ENCODE data around the gene KRAS. TPM values are rescaled to one million over a fixed set of nuclear protein-coding genes. Genes with fewer than 3 reads are reported as not detected.
A peak's percentile ranks its signal among the peaks of the same experiment; 100 is the strongest.

Gene KRAS
- total RNA-seq, 1 experiment from 2014 or later: 33.7 TPM

- Histone ChIP-seq H3K27me3 (no peaks in the 10 kb centered on the region), H3K4me3 (peak overlapping the region; percentile 71), H3K27ac (no peak overlapping the region; the same call in 1 of the 2 replicates), H3K36me3 (no peaks in the 10 kb centered on the region), H3K9me3 (replicated peaks) (no peaks in the 10 kb centered on the region), H3K4me1 (peaks cover 19% of the 10 kb centered on the region)
- DNase-seq: no peak
Observed at GRCh38 chr12:25194722-25195055, 56.0 kb downstream of the KRAS start.

- Histone ChIP-seq H3K4me3 (peak overlapping the region; percentile 71), H3K36me3 (no peaks in the 10 kb centered on the region), H3K4me1 (peaks cover 23% of the 10 kb centered on the region), H3K27ac (no peak overlapping the region), H3K27me3 (no peaks in the 10 kb centered on the region), H3K9me3 (replicated peaks) (no peaks in the 10 kb centered on the region)
- DNase-seq: no peak
Observed at GRCh38 chr12:25194214-25194613, 56.5 kb downstream of the KRAS start.

- Histone ChIP-seq H3K4me1 (peaks cover 41% of the 10 kb centered on the region), H3K9me3 (replicated peaks) (0 out of 2 replicates have a peak, but pooled peaks cover 2% of the 10 kb centered on the region), H3K36me3 (no peaks in the 10 kb centered on the region), H3K4me3 (no peak overlapping the region), H3K27me3 (no peaks in the 10 kb centered on the region), H3K27ac (peak overlapping the region; percentile 93)
- DNase-seq: no peak
Observed at GRCh38 chr12:25190793-25191192, 59.9 kb downstream of the KRAS start.

DNA sequence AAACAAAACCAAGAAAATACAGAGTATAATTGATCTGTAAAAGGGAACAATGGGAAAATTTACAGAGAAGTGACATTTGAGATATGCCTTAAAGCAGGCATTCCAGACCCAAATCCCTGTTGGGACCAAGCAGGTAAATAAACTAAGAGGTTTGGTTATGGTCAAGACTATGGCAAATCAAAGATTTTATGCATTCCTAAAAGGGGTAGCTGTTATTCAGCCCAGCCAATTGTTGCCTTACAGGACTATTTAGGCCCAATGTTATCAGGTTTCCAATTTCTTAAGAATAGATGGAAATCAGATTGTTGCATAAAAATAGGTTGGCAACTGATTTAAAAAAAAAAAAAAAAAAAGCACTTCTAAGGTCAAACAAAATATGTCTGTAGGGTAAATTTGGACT lies 61.1 kb downstream of the KRAS start:
- Histone ChIP-seq H3K4me3 (no peak overlapping the region), H3K36me3 (no peaks in the 10 kb centered on the region), H3K4me1 (peaks cover 41% of the 10 kb centered on the region), H3K27ac (peak overlapping the region; percentile 93), H3K9me3 (replicated peaks) (0 out of 2 replicates have a peak, but pooled peaks cover 2% of the 10 kb centered on the region), H3K27me3 (no peaks in the 10 kb centered on the region)
- DNase-seq: peak; percentile 38 to 62

DNA sequence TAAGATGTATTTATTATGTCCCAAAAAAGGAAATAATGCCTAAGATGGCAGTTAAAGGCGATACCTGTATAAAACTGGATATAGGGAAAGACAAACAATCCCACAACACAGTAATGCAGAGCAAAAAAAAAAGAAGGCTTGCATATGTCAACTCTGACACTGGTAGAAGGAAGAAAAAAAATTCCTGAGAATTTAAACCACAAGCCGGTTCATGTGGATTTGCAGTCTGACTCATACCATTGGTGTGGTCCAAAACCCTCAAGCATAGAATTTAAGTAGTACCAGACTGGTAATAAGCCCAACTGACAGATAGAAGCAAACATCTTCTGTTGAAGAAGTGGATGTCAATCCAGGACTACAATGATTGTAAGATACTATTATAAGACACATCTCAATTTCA lies 62.9 kb downstream of the KRAS start:
- H3K27ac ChIP-seq: peak overlapping the region; percentile 93
- H3K27me3 ChIP-seq: no peaks in the 10 kb centered on the region
- no peaks in the 10 kb centered on the region for H3K36me3 ChIP-seq
- H3K9me3 ChIP-seq (replicated peaks): 0 out of 2 replicates have a peak, but pooled peaks cover 2% of the 10 kb centered on the region
- H3K4me3 ChIP-seq: no peak overlapping the region
- peaks cover 38% of the 10 kb centered on the region for H3K4me1 ChIP-seq
- peak; percentile 33 to 59 for DNase-seq

DNA sequence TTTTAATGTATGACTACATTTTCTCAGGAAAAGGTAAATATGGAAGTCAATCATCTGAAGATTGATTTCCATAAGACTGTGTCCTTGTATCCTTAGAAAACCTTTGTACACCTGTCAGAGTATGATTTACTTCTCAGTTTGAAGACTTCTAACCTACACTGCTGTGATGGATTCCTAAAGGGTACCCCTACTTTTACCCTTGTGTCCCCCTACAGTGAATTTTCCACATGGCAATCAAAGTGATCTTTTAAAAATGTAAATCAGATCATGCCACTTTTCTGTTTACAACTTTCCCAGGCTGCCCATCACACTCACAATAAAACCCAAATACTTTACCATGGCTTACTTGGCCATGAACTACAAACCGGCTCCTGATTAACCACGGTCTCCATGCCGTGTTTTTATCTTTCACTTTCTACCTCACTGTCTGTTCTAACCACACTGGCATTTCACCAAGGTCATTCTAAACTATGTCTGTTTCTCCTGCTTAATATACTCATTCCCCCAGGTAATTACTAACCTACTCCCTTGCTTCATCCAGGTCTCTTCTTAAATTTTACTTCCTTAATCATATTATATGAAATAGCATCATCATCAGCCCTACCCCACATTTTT lies 63.8 kb downstream of the KRAS start:
- Histone ChIP-seq H3K4me3 (no peak overlapping the region), H3K4me1 (peaks cover 38% of the 10 kb centered on the region), H3K27ac (no peak overlapping the region), H3K27me3 (no peaks in the 10 kb centered on the region), H3K36me3 (no peaks in the 10 kb centered on the region), H3K9me3 (replicated peaks) (0 out of 2 replicates have a peak, but pooled peaks cover 2% of the 10 kb centered on the region)
- no peak for DNase-seq

DNA sequence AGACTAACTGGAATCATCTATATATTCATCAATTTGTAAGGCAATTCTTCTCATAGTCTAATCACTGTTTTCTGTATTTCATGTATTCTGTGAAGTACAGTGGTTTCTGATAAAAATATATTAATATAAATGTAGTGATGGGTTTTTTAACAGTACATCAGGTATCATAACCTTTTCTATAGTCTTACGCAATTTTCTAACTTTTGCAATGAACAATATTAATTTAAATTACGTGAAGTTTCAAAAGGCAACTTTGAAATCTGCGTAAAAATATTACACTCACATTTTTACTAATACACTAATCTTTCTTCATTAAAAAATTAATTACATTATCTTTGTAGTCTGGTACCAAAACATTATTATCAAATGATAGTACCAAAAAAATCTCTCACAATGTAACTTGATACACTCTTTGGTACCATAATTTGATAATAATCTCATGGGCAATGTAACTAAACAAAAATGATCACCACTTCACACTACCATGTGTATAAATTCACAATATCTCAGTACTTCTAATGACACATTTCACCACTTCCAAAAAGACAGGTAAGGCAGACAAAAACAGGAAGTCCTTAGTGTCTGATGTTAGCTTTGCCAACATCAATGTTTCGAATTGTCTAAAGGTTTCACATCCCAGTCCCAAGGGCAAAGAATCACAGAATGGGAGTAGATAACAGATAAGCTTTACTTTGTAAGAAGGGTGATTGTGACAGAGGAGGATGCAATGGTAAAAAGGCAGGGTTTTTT lies 64.5 kb downstream of the KRAS start:
- Histone ChIP-seq H3K36me3 (no peaks in the 10 kb centered on the region), H3K27ac (no peak overlapping the region), H3K4me3 (no peak overlapping the region), H3K27me3 (no peaks in the 10 kb centered on the region), H3K9me3 (replicated peaks) (0 out of 2 replicates have a peak, but pooled peaks cover 2% of the 10 kb centered on the region), H3K4me1 (peaks cover 38% of the 10 kb centered on the region)
- DNase-seq: no peak

- H3K4me3 ChIP-seq: no peak overlapping the region
- no peak overlapping the region for H3K27ac ChIP-seq
- no peaks in the 10 kb centered on the region for H3K36me3 ChIP-seq
- 0 out of 2 replicates have a peak, but pooled peaks cover 2% of the 10 kb centered on the region for H3K9me3 ChIP-seq (replicated peaks)
- no peak for DNase-seq
- H3K4me1 ChIP-seq: peaks cover 21% of the 10 kb centered on the region
- no peaks in the 10 kb centered on the region for H3K27me3 ChIP-seq
Observed at GRCh38 chr12:25184132-25184531, 66.6 kb downstream of the KRAS start.

GRCh38 chr12:25182765-25183164 lies 68.0 kb downstream of the KRAS start:
- Histone ChIP-seq H3K4me3 (no peak overlapping the region), H3K36me3 (no peaks in the 10 kb centered on the region), H3K9me3 (replicated peaks) (peaks cover 2% of the 10 kb centered on the region; the same call in 1 of the 2 replicates), H3K27ac (no peak overlapping the region), H3K4me1 (peaks cover 7% of the 10 kb centered on the region; the same call in 1 of the 2 replicates), H3K27me3 (no peaks in the 10 kb centered on the region)
- no peak for DNase-seq

GRCh38 chr12:25162866-25163265 lies 87.9 kb downstream of the KRAS start:
- no peak for DNase-seq
- Histone ChIP-seq H3K9me3 (replicated peaks) (no peaks in the 10 kb centered on the region), H3K27me3 (no peaks in the 10 kb centered on the region), H3K27ac (no peak overlapping the region), H3K4me3 (no peak overlapping the region), H3K36me3 (no peaks in the 10 kb centered on the region), H3K4me1 (peaks cover 5% of the 10 kb centered on the region; the same call in 1 of the 2 replicates)

- no peak for DNase-seq
- Histone ChIP-seq H3K27me3 (no peaks in the 10 kb centered on the region), H3K27ac (no peak overlapping the region), H3K9me3 (replicated peaks) (no peaks in the 10 kb centered on the region), H3K4me3 (no peak overlapping the region), H3K4me1 (peaks cover 9% of the 10 kb centered on the region), H3K36me3 (no peaks in the 10 kb centered on the region)
Observed at GRCh38 chr12:25156061-25156460, 94.7 kb downstream of the KRAS start.

DNA sequence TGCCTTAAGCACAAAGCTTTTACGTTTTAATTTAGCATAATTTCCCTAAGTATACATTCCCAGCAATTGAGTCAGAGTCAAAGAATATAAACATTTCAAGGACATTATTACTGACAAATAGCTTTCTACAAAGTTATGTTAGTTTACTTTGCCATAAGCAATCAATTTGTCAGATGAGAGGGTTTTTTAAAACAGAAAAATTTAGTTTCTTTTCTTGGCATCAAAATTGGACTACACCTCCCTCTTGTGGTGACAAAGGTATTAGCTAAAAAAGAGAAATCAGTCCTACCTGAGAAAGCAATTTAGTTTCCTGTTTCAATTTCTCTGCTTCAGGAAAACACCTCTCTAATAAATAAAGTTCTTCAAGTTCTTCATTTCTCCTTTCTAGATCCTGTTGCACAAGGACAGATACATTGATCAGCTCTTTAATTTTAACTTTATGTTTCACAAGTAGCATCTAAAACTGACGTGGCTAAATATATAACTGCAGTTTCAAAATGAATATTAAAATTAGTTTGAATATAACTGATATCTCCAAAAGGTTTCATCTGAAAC lies 95.6 kb downstream of the KRAS start:
- H3K27ac ChIP-seq: no peak overlapping the region

More for the DNA sequence above, 95.6 kb downstream of the KRAS start:
- Histone ChIP-seq H3K36me3 (no peaks in the 10 kb centered on the region), H3K27me3 (no peaks in the 10 kb centered on the region), H3K4me1 (peaks cover 9% of the 10 kb centered on the region), H3K9me3 (replicated peaks) (no peaks in the 10 kb centered on the region), H3K4me3 (no peak overlapping the region)
- DNase-seq: peak in 1 of 2 experiments; percentile 49

All from SJCRH30 (cell line).